Left lobe of liver (tissue), 2 donors: ENCODE data around the gene RNF10. TPM values are rescaled to one million over a fixed set of nuclear protein-coding genes. Genes with fewer than 3 reads are reported as not detected.
A peak's percentile ranks its signal among the peaks of the same experiment; 100 is the strongest.
"Not testable (repeated sequence)": the region's sequence is repeated elsewhere in the genome, so short reads cannot be mapped to it uniquely, and the experiment has no call there.

Source experiments
- ATAC-seq: fragments of 200-7000 bp; cut with Tn5 transposase; one replicate; pipeline ENCODE4 v1.9.1; 2020; ENCODE audit warnings: mild to moderate bottlenecking, moderate library complexity
- DNase-seq: peaks from one replicate; pipeline ENCODE4 v3.0.0-alpha.2; 2020; ENCODE audit warnings: low spot score
- total RNA-seq: library from RNA; stranded (reverse); gene quantifications from one replicate; pipeline ENCODE4 v1.2.1, GENCODE V29; 2021
- donor health status: DM: no; HTN: no; CAD: no; lungs with moderate emphysema.
- donor health status: DM: no; HTN: yes; CAD: no.

Gene RNF10
- total RNA-seq, 1 donor from 2014 or later: 113 TPM

- no peak for DNase-seq
- ATAC-seq: no peak
These were observed 40.0 kb downstream of the RNF10 start for GRCh38 chr12:120574106-120574505.

DNA sequence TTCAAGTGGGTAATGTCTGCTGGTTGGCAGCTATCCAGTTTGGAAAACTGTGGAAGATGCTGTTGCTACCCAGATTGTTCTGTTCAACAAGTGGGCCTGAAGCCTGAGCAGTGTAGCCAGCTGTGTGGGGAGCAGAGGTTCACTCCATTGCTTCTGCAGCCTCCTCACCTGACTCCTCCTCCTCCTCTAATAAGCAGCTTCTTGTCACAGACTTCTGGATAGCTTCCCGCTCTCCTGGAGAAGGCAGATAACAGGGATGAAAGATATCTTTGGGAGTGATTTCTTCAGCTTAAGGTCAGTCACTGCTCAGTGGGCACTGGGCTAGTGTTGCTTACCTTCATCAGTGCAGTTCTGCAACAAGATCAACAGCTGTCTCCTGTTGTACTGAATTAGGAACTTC, 45.0 kb downstream of the RNF10 start:
- DNase-seq (no peak), ATAC-seq (no peak)

- ATAC-seq: peak; percentile 92
- peak; percentile 97 for DNase-seq
These were observed 46.9 kb downstream of the RNF10 start, which contains the start of gene POP5 for GRCh38 chr12:120580787-120581723. POP5 (minus strand) TSS chr12:120581402; CDS start chr12:120581362, 40 bp downstream.

- ATAC-seq: no peak
- no peak for DNase-seq
These were observed 47.8 kb downstream of the RNF10 start for GRCh38 chr12:120581998-120582397.

- peak; percentile 48 for ATAC-seq
- peak; percentile 72 for DNase-seq
These were observed 49.4 kb downstream of the RNF10 start for GRCh38 chr12:120583478-120584030.

DNA sequence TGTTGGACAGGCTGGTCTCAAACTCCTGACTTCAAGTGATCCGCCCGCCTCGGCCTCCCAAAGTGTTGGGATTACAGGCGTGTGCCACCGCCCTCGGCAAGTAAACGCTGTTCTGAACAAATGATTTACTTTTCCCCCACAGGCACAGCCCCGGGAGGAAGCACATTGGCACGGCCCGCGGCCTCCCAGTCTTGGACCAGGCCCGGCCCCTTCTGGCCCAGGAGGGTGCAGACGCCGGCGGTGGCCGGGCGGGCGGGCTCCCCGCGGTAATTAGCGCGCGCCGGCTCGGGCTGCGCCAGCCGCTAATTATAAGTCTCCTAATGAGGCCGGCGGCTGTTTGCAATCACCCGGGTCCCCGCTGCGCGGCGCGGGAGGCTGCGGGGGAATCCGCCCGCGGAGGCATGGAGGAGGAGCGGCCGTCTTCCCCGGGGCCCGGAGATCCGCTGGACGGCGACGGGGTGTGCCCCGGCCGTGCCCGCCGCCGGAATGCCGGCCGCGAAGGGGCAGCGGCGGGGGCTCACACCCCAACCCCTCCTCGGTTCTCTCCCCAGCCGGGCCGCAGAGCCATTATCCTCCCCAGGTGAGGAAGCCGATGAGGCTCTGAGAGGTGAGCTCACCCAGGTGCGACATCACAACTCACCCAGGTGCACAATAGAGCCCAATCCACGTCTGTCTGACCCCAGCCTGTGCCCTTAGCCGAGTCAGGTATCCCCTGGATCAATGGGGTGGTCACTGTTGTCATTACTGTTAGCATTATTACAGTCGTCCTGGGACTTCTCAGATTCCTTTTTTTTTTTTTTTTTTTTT, 50.4 kb downstream of the RNF10 start:
- peak; percentile 45 for ATAC-seq
- peak; percentile 62 for DNase-seq

GRCh38 chr12:120586206-120586605, 52.0 kb downstream of the RNF10 start:
- no peak for ATAC-seq
- DNase-seq: no peak

DNA sequence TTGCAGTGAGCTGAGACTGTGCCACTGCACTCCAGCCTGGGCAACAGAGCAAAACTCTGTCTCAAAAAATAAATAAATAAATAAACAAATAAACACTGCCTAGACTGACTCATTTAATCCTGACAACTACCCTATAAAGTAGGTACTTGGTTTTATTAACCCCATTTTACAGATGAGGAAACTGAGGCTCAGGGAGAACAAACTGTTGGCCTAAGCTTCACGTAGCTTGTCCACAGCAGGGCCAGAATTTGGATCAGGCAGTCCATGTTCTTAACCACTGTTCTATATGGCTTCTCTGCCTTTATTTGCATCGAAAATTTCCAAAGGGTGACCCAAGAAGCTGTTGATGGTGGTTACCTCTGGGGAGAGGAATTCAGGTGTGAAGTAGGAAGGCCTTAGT, 52.7 kb downstream of the RNF10 start:
- DNase-seq: no peak
- ATAC-seq: no peak

- no peak for ATAC-seq
- no peak for DNase-seq
These were observed 54.2 kb downstream of the RNF10 start for GRCh38 chr12:120588371-120588770.

- no peak for DNase-seq
These were observed 55.1 kb downstream of the RNF10 start for GRCh38 chr12:120588948-120589930.

DNA sequence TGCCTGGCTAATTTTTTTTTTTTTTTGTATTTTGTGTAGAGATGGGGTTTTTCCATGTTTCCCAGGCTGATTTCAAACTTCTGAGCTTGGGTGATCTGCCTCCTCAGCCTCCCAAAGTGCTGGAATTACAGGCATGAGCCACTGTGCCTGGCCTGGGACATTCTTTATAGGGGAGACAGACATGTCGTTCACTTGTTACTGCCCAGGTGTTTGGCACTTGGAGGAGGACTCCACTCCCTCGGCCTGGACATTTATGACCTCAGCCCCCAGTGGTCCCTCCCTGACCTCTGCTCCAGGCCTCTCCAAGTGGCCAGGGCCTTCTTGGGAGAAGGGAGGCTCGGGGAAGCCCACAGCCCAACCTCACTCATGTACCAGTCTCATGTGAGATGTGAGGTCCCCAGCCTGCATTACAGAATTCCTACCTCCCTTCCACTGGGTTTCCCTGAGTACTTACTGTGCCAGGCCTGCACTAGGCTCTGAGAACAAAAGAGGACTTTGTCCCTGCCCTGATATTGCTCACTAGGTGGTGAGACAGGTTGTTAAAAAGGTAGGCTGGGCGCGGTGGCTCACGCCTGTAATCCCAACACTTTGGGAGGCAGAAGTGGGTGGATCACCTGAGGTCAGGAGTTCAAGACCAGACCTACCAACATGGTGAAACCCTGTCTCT, 56.7 kb downstream of the RNF10 start:
- DNase-seq: no peak
- peak; percentile 74 for ATAC-seq

More at GRCh38 chr12:120588948-120589930, 55.1 kb downstream of the RNF10 start:
- ATAC-seq: no peak

- DNase-seq: no peak
These were observed 58.2 kb downstream of the RNF10 start for GRCh38 chr12:120592121-120593049.

GRCh38 chr12:120596901-120597300, 62.7 kb downstream of the RNF10 start:
- ATAC-seq (no peak), DNase-seq (no peak)

More at GRCh38 chr12:120592121-120593049, 58.2 kb downstream of the RNF10 start:
- ATAC-seq: no peak

- no peak for ATAC-seq
- DNase-seq: no peak
These were observed 63.7 kb downstream of the RNF10 start for GRCh38 chr12:120597861-120598260.

DNA sequence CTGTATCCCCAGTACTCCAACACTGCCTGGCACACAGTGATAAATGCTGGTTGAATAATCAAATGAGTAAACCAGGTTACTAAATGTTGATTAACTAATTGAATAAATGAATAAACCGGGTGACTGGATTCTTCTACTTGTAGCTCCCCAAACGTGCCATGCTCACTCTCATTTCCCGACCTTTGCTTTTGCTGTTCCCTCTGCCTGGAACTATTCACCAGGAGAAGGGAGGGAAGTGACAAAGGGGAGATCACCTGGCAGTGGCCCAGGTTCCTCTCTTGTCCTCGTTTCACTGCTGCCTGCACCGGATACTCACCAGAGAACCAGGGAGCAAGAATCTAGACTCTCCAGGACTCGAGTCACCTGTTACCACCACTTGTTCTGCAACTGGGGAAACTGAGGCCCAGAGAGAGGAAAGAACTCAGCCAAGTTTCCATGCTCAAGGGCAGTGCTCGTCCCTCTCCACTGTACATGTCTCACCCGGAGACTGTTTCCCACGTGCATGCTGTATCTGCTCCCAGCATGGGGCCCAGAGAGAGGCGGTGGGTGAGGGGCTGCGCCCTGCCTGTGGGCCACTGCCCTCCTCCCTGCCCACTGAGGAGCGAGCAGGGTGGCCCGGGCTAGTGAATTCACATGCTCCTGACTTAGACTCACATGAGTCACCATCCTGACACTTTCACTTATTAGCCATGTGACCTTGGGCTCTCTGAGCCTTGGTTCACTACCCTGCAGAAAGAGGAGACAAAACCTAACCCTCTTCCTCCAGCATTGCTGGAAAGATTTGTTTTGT, 64.7 kb downstream of the RNF10 start:
- ATAC-seq: no peak
- no peak for DNase-seq

GRCh38 chr12:120599672-120600552, 65.8 kb downstream of the RNF10 start:
- no peak for DNase-seq
- no peak for ATAC-seq

GRCh38 chr12:120602416-120602815, 68.3 kb downstream of the RNF10 start:
- ATAC-seq, DNase-seq: not testable (repeated sequence)
